GM19372 (cell line): ENCODE results near the gene AVEN.
"Not testable (repeated sequence)": the region's sequence is repeated elsewhere in the genome, so short reads cannot be mapped to it uniquely, and the experiment has no call there.

ENCODE experiments used
- ATAC-seq: cut with Tn5 transposase; IDR thresholded peaks from one replicate; pipeline ENCODE4 v1.9.1; 2021; ENCODE audit warnings: mild to moderate bottlenecking, low read depth, moderate library complexity; ENCODE audit not compliant: unreplicated experiment

The AVEN gene, protein sequence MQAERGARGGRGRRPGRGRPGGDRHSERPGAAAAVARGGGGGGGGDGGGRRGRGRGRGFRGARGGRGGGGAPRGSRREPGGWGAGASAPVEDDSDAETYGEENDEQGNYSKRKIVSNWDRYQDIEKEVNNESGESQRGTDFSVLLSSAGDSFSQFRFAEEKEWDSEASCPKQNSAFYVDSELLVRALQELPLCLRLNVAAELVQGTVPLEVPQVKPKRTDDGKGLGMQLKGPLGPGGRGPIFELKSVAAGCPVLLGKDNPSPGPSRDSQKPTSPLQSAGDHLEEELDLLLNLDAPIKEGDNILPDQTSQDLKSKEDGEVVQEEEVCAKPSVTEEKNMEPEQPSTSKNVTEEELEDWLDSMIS

DNA sequence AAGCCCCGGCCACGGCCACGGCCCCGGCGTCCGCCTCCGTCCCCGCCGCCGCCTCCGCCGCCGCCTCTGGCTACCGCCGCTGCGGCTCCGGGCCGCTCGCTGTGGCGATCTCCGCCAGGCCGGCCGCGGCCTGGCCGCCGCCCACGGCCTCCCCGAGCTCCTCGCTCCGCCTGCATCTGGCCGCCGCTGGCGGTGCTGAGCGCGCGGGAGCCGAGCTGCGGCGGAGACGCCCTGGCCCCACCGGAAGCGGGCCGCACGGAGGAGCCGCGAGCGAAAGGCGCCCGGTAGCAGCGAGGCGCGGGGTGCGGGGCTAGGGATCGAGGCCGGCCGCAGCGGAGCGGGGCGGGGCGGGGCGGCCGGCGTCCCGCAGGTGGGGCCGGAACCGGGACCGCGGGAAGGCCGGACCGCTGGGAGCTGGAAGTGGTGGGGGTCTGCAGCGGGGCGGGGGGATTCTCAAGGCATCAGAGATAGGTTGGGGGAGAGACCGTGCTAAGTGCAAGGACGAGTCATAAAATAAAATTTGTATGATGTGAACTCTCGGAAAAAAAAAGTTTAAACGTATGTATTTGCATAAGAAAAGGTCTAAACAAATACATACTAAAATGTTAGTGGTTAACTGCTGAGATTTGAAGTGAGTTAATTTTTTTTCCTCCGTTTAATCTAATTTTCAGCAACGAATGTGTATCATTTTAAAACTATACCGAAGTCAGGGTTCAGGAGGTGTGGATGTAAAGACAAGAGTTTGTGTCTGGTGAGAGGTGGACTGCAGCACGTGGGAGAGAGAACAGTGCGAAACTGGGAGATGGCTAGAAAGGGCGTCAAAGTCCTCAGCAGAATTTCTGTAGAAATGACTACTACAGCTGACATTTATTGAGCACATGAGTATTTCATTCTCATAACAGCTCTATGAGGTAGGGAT lies at the start of gene AVEN:
AVEN (minus strand) TSS at position 334 of the 919 bp plus-strand sequence; CDS start at position 176, 158 bp downstream.
- peak; percentile 46 for ATAC-seq

GRCh38 chr15:34085746-34086145 lies 46.7 kb upstream of the AVEN start:
- no peak for ATAC-seq

DNA sequence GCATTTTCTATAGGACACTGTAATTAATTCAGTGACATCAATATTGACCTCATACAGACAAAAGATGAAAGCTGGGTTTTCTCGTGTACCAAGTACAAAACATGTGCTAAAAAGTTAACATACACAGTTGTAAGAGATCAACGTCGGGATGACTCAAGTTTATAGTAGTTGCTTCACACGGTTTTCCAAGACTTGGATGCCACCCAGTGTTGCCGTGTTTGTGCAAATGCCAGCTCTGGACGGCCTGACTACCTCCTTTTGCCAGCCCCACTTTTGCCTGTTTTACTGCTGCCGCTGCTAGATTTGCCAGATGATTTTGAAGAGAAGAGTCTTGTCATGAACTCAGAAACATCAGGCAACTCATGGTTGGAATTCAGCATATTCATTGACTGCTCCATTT lies 45.1 kb upstream of the AVEN start:
- ATAC-seq: no peak

GRCh38 chr15:34079904-34080303 lies 40.9 kb upstream of the AVEN start:
- ATAC-seq: no peak

DNA sequence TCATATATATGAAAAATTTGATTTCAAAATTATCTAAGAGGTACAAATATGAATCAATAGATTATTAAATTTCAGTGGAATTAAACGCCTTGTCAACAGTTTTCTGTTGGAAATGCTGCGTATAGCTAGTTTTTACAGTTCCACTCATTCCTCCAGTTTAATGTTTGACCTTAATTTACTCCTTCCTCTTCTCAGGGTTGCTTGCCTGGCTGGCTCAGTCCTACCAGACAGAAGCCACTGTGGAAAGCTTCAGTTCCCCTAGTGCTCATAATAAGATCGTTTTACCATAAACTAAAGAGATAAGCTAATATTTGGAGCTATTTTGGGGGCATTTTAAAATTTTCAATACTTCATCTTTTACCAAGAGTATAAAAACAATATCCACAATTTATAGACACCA lies 39.9 kb upstream of the AVEN start:
- ATAC-seq: no peak

- no peak for ATAC-seq
Measured at GRCh38 chr15:34076785-34077184, 37.8 kb upstream of the AVEN start.

DNA sequence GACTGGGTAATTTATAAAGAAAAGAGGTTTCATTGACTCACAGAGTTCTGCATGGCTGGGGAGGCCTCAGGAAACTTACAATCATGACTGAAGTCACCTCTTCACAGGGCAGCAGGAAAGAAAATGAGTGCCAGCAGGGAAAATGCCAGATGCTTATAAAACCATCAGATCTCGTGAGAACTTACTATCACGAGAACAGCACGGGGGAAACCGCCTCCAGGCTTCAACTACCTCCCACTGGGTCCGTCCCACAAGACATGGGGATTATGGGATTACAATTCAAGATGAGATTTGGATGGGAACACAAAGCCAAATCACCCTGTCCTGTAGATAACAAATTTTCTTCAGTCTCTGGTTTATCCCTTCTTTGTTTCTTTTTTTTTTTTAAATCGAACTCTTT lies 31.0 kb upstream of the AVEN start:
- ATAC-seq: no peak

- ATAC-seq: no peak
Measured at GRCh38 chr15:34065941-34066340, 26.9 kb upstream of the AVEN start.

GRCh38 chr15:34065261-34065660 lies 26.3 kb upstream of the AVEN start:
- ATAC-seq: no peak

DNA sequence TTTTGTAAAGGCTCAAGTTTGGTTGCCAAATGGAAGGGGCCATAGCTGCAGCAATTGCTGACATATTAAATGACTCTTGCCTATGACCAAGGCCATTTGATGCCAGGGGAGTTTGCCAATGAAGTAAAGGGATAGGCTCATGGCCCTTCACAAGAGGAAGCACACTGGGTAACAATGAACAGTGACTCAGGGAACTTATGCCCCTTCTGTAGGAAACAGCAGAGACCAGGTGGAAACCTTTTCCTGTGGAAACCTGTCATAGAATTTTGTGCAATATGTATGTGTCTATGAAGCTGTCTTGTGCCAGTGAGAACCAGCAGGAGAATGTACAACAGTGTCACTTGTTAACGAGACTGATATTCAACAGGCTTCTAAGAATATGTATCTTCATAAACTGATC lies 25.4 kb upstream of the AVEN start:
- no peak for ATAC-seq

GRCh38 chr15:34059946-34060345 lies 20.9 kb upstream of the AVEN start:
- no peak for ATAC-seq

- no peak for ATAC-seq
Measured at GRCh38 chr15:34059476-34059875, 20.5 kb upstream of the AVEN start.

GRCh38 chr15:34056911-34057310 lies 17.9 kb upstream of the AVEN start:
- ATAC-seq: no peak

- ATAC-seq: no peak
Measured at GRCh38 chr15:34055868-34056595, 17.0 kb upstream of the AVEN start.

DNA sequence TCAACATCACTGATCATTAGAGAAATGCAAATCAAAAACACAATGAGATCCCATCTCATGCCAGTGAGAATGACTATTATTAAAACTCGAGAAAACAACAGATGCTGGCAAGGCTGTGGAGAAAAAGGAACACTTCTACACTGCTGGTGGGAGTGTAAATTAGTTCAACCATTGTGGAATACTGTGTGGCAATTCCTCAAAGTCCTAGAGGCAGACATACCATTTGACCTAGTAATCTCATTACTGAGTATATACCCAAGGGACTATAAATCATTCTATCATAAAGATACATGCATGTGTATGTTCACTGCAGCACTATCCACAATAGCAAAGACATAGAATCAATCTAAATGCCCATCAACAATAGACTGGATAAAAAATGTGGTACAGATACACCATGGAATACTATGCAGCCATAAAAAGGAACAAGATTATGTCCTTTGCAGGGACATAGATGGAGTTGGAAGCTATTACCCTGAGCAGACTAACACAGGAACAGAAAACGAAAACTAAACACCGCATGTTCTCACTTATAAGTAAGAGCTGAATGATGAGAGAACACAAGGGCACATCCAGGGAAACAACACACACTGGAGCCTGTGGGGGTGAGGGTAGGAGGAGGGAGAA lies 15.2 kb upstream of the AVEN start:
- ATAC-seq: no peak

DNA sequence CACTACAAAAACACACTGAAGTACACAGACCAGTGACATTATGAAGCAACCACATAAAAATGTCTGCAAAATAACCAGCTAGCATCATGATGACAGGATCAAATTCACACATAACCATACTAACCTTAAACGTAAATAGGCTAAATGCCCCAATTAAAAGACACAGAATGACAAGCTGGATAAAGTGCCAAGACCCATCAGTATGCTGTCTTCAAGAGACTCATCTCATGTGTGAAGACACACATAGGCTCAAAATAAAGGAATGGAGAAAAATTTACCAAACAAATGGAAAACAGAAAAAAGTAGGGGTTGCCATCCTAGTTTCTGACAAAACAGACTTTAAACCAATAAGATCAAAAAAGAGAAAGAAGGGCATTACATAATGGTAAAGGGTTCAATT lies 11.4 kb upstream of the AVEN start:
- not testable (repeated sequence) for ATAC-seq

- ATAC-seq: no peak
Measured at GRCh38 chr15:34049112-34049511, 10.1 kb upstream of the AVEN start.

GRCh38 chr15:34047893-34048775 lies 9.1 kb upstream of the AVEN start:
- no peak for ATAC-seq

GRCh38 chr15:34046471-34047145 lies 7.6 kb upstream of the AVEN start:
- no peak for ATAC-seq
